Mucosa of descending colon (tissue), 3 donors: ENCODE results near the gene RICTOR. TPM values are rescaled to one million over a fixed set of nuclear protein-coding genes. Genes with fewer than 3 reads are reported as not detected.

ENCODE experiments used
- ATAC-seq: fragments of 200-7000 bp; cut with Tn5 transposase; one replicate; pipeline ENCODE4 v1.9.1; 2020; ENCODE audit warnings: mild to moderate bottlenecking, moderate library complexity
- DNase-seq, 3 donors: peaks; one replicate each; pipeline ENCODE4 v3.0.0-alpha.2; 2020
- H3K36me3 ChIP-seq: fragments of 200-600 bp; one replicate; pipeline ENCODE4 v1.8.0; 2021; ENCODE audit warnings: low read depth, mild to moderate bottlenecking
- H3K4me1 ChIP-seq: fragments of 200-600 bp; one replicate; pipeline ENCODE4 v1.8.0; 2021; ENCODE audit warnings: low read depth, mild to moderate bottlenecking
- H3K4me3 ChIP-seq: fragments of 200-600 bp; one replicate; pipeline ENCODE4 v1.8.0; 2021; ENCODE audit warnings: mild to moderate bottlenecking
- H3K9me3 ChIP-seq: fragments of 200-600 bp; one replicate; pipeline ENCODE4 v1.8.0; 2021; ENCODE audit warnings: mild to moderate bottlenecking
- intact Hi-C, 2 donors: fragments of 100-400 bp; cut with DNase I in 1 of 2; cut with micrococcal nuclease in 1 of 2; formaldehyde crosslinking; loops; one replicate each; pipeline versions ENCODE4 v1.11.0 to v1.11.1; 2022; cut with DNase I, micrococcal nuclease
- total RNA-seq, 3 donors: library from RNA; stranded (reverse); fragmentation: NEBNext Ultra II Directional in 2 of 3; extraction: Animal tissue kit (Norgen Biotek cat#: 25700) in 2 of 3; gene quantifications; one replicate each; pipeline versions ENCODE4 v1.2.1 to v1.2.4, GENCODE V29; 2021 to 2023
- TF ChIP-seq, protein P1 (sequence below): fragments of 200-600 bp; IDR thresholded peaks from one replicate; pipeline ENCODE4 v1.8.0; 2022; ENCODE audit warnings: antibody characterized with exemption, mild to moderate bottlenecking
- donor health status: DM: no; HTN: no; CAD: no; lungs with moderate emphysema.
- donor health status: DM: no; HTN: no; CAD: no.
- donor health status: DM: no; HTN: yes; CAD: no.

RICTOR gene
- total RNA-seq, 3 donors from 2014 or later: 24.3 to 41.9 (median 36.5) TPM

DNA sequence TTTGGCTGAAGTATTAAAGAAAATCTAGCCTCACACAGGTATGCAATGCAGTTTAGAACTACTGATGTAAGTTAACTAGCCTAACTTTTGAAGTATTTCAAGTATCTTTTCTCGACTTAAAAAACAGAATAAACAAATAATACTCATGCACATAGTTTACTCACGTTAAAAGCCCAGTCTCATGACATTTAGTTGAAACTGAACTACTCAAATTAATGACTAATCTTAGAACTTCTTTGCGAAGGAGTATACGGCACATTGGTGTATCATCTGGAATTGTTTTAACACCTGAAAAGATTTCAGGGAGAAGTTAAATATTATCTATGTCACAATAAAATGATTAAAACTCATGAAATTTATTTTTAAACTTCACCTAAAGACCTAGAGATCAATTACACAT lies 129.9 kb downstream of the RICTOR start:
- Histone ChIP-seq H3K9me3 (no peaks in the 10 kb centered on the region), H3K4me3 (no peak overlapping the region), H3K36me3 (peaks cover 4% of the 10 kb centered on the region), H3K4me1 (no peaks in the 10 kb centered on the region)
- DNase-seq (no peak), ATAC-seq (no peak)
- TF ChIP-seq, protein P1, sequence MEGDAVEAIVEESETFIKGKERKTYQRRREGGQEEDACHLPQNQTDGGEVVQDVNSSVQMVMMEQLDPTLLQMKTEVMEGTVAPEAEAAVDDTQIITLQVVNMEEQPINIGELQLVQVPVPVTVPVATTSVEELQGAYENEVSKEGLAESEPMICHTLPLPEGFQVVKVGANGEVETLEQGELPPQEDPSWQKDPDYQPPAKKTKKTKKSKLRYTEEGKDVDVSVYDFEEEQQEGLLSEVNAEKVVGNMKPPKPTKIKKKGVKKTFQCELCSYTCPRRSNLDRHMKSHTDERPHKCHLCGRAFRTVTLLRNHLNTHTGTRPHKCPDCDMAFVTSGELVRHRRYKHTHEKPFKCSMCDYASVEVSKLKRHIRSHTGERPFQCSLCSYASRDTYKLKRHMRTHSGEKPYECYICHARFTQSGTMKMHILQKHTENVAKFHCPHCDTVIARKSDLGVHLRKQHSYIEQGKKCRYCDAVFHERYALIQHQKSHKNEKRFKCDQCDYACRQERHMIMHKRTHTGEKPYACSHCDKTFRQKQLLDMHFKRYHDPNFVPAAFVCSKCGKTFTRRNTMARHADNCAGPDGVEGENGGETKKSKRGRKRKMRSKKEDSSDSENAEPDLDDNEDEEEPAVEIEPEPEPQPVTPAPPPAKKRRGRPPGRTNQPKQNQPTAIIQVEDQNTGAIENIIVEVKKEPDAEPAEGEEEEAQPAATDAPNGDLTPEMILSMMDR: no peak
- intact Hi-C loops: no loop called here

DNA sequence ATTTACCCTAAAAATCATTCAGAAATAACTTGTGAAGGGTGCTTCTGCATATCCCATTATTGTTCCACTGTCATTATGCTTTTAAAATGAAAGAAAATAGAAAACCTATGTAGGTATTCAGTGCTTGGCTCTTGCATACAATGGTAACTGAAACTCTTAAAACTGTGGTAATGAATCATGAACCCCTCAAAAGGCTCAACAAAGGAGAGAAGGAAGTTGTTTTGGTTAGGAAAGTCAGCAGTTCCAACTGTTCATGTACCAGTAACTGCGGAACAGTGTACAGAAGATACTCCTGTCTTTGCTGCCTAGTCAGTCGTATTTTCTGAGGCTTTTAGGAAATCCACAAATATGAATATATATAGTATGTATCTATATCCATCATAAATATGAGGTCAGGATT lies 132.3 kb downstream of the RICTOR start:
- H3K4me1 ChIP-seq: no peaks in the 10 kb centered on the region
- no peak for ATAC-seq
- TF ChIP-seq, protein P1: no peak
- no peaks in the 10 kb centered on the region for H3K9me3 ChIP-seq
- DNase-seq: no peak
- H3K4me3 ChIP-seq: no peak overlapping the region
- no peaks in the 10 kb centered on the region for H3K36me3 ChIP-seq
- intact Hi-C loops: no loop called here

DNA sequence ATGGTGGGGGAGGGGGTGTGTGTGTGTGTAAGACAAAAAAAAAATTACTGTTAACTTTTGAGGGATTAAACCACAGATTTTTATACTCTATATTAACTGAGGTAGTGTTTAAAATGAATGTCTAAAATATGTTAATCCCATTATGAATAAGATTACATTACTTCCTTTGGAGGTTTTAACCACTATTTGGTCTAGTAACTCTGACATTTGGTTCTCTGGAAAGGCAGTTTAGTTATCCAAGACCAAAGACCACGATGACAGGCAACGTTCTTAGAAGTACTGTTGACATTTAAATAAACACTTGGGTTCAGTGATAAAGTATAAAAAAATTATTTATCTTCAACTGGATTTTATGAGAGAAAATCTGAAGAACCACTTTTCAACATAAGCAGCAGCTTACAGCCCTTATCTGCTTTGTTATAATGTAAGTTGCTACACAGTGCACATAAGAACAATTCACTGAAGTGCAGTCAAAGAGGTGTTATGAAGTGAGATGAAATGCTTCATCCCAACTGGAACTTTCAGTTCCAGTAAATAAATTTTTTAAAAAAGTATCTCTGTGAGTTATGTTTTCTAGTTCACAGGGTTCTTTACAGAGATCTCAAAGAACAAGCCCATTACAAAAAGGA lies 133.9 kb downstream of the RICTOR start:
- no peak for ATAC-seq
- no peak for DNase-seq
- H3K4me3 ChIP-seq: no peak overlapping the region
- intact Hi-C loops: no loop called here
- no peaks in the 10 kb centered on the region for H3K9me3 ChIP-seq
- TF ChIP-seq, protein P1: no peak
- no peaks in the 10 kb centered on the region for H3K36me3 ChIP-seq
- no peaks in the 10 kb centered on the region for H3K4me1 ChIP-seq

DNA sequence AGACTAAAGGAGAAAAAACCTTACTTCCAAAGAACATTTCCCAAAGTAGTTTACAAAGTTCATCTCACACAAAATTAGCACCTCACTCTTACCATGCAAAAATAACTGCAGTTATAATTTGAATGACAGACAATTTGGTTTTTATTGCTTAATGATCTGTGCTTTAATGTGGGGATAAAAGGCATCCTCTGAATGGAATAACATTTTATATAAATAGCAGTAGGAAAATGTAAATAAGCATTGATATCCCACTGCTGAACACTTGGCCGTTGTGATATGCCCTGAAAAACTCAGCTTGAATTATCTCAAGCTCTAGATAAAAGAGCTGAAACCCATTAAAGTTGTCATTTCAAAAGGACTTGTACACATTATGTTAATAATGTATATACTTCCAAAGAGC lies 135.2 kb downstream of the RICTOR start:
- TF ChIP-seq, protein P1: no peak
- H3K4me1 ChIP-seq: no peaks in the 10 kb centered on the region
- no peaks in the 10 kb centered on the region for H3K36me3 ChIP-seq
- H3K4me3 ChIP-seq: no peak overlapping the region
- intact Hi-C loops: no loop called here
- ATAC-seq: no peak
- DNase-seq: no peak
- H3K9me3 ChIP-seq: no peaks in the 10 kb centered on the region

DNA sequence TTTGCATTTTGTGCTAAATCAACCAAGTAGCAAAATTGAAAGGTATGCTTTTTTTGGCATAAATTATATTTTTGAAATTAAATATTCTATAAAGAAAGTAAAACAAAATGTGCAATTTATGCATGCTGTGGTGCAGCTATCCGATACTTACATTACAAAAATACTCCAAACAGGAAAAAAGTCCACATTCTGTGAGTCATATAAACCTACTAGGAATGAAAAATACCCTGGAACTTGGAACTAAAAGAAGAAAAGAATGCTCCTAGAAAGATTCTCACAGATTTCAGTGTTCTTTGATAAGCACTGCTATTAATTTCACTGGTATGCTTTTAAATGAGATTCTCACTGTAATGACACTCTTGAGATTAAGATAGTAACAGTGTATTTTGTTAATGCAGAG lies 135.8 kb downstream of the RICTOR start:
- no peak for DNase-seq
- no peaks in the 10 kb centered on the region for H3K4me1 ChIP-seq
- intact Hi-C loops: no loop called here
- no peak overlapping the region for H3K4me3 ChIP-seq
- no peak for ATAC-seq
- H3K36me3 ChIP-seq: no peaks in the 10 kb centered on the region
- H3K9me3 ChIP-seq: no peaks in the 10 kb centered on the region
- TF ChIP-seq, protein P1: no peak

DNA sequence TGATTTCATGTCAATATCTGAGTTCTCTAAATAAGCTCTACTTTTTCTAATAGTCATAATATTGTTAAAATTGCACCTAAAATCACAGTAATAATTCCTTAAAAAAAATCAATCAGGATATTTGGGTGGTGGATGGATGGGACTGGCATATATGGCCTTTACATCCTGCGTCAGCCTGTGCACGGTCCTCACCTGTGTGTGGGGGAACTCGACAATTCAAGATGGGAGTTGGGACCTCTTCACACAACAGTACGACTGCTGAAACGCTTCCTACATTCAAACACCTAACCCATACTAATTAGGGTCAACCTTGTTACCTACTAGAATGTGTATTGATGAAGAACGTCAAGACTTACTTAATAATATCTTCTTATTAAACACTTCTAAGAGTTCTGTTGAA lies 137.9 kb downstream of the RICTOR start:
- Histone ChIP-seq H3K4me1 (no peaks in the 10 kb centered on the region), H3K36me3 (no peaks in the 10 kb centered on the region), H3K9me3 (no peaks in the 10 kb centered on the region), H3K4me3 (no peak overlapping the region)
- ATAC-seq (no peak), DNase-seq (no peak)
- TF ChIP-seq, protein P1: no peak
- intact Hi-C loops: no loop called here
